ENCODE results near the gene CABP7. TPM values are rescaled to one million over a fixed set of nuclear protein-coding genes. Genes with fewer than 3 reads are reported as not detected.

The CABP7 gene
- total RNA-seq, 1 donor from 2014 or later: 14.6 TPM

DNA sequence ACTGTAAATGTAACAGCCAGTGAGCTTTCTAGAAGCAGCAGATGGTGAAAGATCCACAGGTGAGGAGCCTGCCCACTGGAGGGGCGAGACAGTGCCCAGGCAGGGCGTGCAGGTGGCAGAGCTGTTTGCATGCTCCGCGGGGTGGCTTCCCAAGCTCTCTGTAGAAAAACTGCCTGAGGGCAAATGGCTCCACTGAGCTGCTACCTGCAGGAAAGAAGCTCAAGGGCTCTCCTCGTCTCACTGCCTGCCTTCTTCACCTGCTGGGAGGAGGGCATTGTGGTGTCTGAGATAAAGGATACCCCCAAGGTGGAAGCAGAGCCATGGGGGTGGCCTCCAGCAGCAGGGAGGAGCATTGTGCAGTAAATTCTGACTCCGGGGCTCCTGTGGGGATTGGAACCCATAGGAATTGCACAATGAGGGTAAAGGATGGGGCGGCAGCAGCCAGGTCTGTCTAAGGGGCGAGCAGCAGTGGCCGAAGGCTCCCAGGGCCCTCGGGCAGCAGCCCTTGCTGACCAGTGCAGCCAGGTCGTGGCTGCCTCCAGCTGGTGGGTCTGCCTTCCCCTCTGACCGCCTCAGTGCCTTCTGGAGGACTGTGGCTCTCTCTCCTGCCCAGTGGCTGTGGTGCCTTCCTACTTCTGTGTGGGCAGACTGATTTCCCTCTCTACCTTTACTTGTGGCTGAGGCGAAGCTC lies 28.0 kb upstream of the CABP7 start:
- DNase-seq: no peak
- Mint-ChIP-seq H3K9me3 (ENCODE audit: unreplicated experiment) (peaks cover 8% of the 10 kb centered on the region), H3K4me1 (ENCODE audit: low read depth, unreplicated experiment) (peaks cover 49% of the 10 kb centered on the region), H3K4me3 (ENCODE audit: unreplicated experiment) (no peak overlapping the region), H3K36me3 (ENCODE audit: unreplicated experiment) (no peaks in the 10 kb centered on the region), H3K27me3 (ENCODE audit: unreplicated experiment) (peaks cover 10% of the 10 kb centered on the region), H3K27ac (ENCODE audit: unreplicated experiment) (no peak overlapping the region)
- TF ChIP-seq, protein P1, sequence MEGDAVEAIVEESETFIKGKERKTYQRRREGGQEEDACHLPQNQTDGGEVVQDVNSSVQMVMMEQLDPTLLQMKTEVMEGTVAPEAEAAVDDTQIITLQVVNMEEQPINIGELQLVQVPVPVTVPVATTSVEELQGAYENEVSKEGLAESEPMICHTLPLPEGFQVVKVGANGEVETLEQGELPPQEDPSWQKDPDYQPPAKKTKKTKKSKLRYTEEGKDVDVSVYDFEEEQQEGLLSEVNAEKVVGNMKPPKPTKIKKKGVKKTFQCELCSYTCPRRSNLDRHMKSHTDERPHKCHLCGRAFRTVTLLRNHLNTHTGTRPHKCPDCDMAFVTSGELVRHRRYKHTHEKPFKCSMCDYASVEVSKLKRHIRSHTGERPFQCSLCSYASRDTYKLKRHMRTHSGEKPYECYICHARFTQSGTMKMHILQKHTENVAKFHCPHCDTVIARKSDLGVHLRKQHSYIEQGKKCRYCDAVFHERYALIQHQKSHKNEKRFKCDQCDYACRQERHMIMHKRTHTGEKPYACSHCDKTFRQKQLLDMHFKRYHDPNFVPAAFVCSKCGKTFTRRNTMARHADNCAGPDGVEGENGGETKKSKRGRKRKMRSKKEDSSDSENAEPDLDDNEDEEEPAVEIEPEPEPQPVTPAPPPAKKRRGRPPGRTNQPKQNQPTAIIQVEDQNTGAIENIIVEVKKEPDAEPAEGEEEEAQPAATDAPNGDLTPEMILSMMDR (IDR thresholded peaks at IDR 0.05; ENCODE audit: partially characterized antibody, unreplicated experiment): no peak

DNA sequence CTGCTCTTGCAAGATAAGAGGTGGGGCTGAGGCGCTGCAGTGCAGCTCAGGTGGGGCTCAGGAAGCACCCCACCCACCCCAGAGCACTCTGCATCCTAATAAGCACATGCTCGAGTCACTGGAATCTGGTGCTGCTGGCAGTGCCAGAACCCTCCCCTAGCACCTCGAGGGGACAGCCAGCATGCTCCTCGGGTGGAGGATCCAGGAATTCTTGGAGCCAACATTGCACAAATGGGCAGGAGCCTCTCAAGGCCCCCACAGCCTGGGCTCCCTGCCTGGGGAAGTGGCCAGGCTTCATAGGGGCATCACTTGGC lies 27.5 kb upstream of the CABP7 start:
- peaks cover 8% of the 10 kb centered on the region for H3K9me3 Mint-ChIP-seq (ENCODE audit: unreplicated experiment)
- peaks cover 10% of the 10 kb centered on the region for H3K27me3 Mint-ChIP-seq (ENCODE audit: unreplicated experiment)

DNA sequence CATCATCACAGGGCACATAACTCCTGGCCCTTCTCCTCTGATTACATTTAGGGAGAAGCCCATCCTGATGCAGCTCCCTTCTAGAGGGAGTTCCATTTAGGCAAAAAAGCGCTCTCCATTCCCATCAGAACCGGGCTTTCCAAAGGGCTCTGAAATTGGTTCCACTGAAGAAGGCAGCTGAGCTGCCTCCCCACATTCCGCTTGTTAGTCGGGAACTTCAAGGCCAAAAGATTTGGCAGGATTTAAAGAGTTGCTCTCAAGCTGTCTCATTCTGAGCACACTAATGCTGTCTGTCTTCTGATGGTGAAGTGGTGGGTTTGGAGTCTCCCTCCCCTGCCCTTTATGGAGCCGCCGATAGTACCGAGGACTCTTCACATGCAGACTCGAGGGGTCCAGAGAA lies 26.6 kb upstream of the CABP7 start:
- Mint-ChIP-seq H3K4me1 (ENCODE audit: low read depth, unreplicated experiment) (peaks cover 43% of the 10 kb centered on the region), H3K27me3 (ENCODE audit: unreplicated experiment) (peaks cover 10% of the 10 kb centered on the region), H3K9me3 (ENCODE audit: unreplicated experiment) (peaks cover 8% of the 10 kb centered on the region), H3K36me3 (ENCODE audit: unreplicated experiment) (no peaks in the 10 kb centered on the region), H3K27ac (ENCODE audit: unreplicated experiment) (no peak overlapping the region), H3K4me3 (ENCODE audit: unreplicated experiment) (peak overlapping the region; percentile 22)
- TF ChIP-seq, protein P1 (IDR thresholded peaks at IDR 0.05; ENCODE audit: partially characterized antibody, unreplicated experiment): no peak
- DNase-seq: no peak

More for the DNA sequence above, 27.5 kb upstream of the CABP7 start:
- no peaks in the 10 kb centered on the region for H3K36me3 Mint-ChIP-seq (ENCODE audit: unreplicated experiment)
- TF ChIP-seq, protein P1 (IDR thresholded peaks at IDR 0.05; ENCODE audit: partially characterized antibody, unreplicated experiment): no peak
- no peak overlapping the region for H3K27ac Mint-ChIP-seq (ENCODE audit: unreplicated experiment)
- H3K4me3 Mint-ChIP-seq (ENCODE audit: unreplicated experiment): no peak overlapping the region
- H3K4me1 Mint-ChIP-seq (ENCODE audit: low read depth, unreplicated experiment): peaks cover 48% of the 10 kb centered on the region
- DNase-seq: no peak

DNA sequence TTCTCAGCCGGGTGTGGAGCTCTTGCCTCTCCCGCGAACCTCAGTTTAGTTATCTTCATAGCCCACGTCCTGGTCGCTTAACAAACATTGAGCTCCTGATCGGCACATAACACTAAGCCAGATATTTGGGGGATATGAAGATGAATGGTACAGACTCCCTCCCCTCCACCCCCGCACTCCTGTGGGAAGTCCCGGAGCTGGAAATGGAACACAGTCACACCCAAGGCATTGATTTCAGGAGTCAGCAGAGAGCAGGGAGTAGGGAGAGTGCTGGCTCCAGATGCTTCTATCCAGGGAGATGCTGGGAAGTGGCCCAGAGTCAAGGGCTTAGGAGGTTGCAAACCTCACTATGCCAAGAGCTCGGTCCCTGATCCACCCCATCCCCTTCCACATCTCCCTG lies 26.1 kb upstream of the CABP7 start:
- TF ChIP-seq, protein P1 (IDR thresholded peaks at IDR 0.05; ENCODE audit: partially characterized antibody, unreplicated experiment): no peak
- Mint-ChIP-seq H3K4me1 (ENCODE audit: low read depth, unreplicated experiment) (peaks cover 38% of the 10 kb centered on the region), H3K9me3 (ENCODE audit: unreplicated experiment) (peaks cover 8% of the 10 kb centered on the region), H3K4me3 (ENCODE audit: unreplicated experiment) (peak overlapping the region; percentile 46), H3K27ac (ENCODE audit: unreplicated experiment) (peak overlapping the region; percentile 38), H3K36me3 (ENCODE audit: unreplicated experiment) (no peaks in the 10 kb centered on the region), H3K27me3 (ENCODE audit: unreplicated experiment) (peaks cover 10% of the 10 kb centered on the region)
- no peak for DNase-seq

DNA sequence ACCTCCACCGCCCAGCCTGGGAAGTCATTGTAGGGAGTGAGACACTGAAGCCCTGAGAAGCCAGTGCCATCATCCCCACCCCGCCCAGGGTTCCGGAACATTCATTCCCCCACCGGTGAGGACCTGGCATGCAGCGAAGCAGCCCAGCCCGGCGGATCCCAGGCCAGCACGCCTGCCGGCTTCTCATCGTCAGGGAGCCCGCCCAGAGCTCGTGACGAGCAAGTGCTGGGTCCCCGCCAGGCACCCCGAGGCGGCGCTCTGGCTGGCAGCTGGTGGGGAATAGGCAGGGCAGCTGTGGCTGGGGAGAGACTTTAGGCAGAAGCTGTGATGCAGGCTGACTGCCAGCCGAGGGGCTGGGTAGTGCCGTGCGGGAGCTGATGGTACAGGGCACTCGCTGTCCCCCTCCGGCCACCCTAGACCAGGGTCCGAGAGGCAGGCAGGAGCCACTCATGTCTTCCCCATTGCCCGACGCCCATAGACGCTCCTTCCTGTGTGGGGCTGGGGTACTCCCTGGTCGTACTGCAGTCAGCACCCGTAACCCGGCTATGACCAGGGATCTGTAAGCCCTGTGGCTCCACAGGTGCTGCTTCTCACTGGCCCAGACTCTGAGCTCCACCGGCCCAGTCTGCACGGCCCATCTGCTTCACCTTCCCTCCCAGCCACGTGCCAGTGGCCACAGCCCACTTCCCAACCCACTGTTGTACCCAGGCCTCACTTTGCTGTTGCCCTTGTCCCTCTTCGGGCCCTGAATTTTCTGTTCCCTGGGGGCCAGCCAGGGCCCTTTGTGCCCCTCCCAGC lies 24.5 kb upstream of the CABP7 start:
- H3K4me3 Mint-ChIP-seq (ENCODE audit: unreplicated experiment): no peak overlapping the region
- no peaks in the 10 kb centered on the region for H3K36me3 Mint-ChIP-seq (ENCODE audit: unreplicated experiment)
- peaks cover 2% of the 10 kb centered on the region for H3K9me3 Mint-ChIP-seq (ENCODE audit: unreplicated experiment)
- peaks cover 8% of the 10 kb centered on the region for H3K27me3 Mint-ChIP-seq (ENCODE audit: unreplicated experiment)
- H3K27ac Mint-ChIP-seq (ENCODE audit: unreplicated experiment): no peak overlapping the region
- TF ChIP-seq, protein P1 (IDR thresholded peaks at IDR 0.05; ENCODE audit: partially characterized antibody, unreplicated experiment): no peak
- DNase-seq: no peak
- peaks cover 27% of the 10 kb centered on the region for H3K4me1 Mint-ChIP-seq (ENCODE audit: low read depth, unreplicated experiment)

All from glutamatergic neuron (in vitro differentiated cells).